ENCODE measurements around the gene CACNA1G.

DNA sequence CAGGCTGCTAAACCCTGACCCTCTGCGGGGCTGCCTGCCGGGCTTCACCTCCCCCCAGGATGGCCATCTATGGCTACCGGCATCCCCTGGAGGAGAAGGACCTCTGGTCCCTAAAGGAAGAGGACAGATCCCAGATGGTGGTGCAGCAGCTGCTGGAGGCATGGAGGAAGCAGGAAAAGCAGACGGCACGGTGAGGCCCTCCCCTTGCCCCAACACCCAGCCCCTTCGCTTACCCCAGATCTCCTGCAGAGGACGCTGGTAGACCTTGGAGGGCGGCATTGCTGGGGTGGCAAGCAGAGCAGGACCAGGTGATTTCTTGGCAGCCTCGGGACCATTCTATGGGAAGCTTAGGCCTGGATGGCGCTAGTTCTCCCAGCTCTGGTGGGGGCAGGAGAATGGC is 98.7 kb downstream of the CACNA1G start:
- TF ChIP-seq, protein P1, sequence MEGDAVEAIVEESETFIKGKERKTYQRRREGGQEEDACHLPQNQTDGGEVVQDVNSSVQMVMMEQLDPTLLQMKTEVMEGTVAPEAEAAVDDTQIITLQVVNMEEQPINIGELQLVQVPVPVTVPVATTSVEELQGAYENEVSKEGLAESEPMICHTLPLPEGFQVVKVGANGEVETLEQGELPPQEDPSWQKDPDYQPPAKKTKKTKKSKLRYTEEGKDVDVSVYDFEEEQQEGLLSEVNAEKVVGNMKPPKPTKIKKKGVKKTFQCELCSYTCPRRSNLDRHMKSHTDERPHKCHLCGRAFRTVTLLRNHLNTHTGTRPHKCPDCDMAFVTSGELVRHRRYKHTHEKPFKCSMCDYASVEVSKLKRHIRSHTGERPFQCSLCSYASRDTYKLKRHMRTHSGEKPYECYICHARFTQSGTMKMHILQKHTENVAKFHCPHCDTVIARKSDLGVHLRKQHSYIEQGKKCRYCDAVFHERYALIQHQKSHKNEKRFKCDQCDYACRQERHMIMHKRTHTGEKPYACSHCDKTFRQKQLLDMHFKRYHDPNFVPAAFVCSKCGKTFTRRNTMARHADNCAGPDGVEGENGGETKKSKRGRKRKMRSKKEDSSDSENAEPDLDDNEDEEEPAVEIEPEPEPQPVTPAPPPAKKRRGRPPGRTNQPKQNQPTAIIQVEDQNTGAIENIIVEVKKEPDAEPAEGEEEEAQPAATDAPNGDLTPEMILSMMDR (IDR thresholded peaks at IDR 0.05) = no peak
- TF ChIP-seq POLR2AphosphoS5 (IDR thresholded peaks at IDR 0.05; ENCODE audit: insufficient read depth in 1 of 2, low read depth in 1 of 2) (no peak), POLR2A (IDR thresholded peaks at IDR 0.05) (no peak)

All from vagina (tissue), 2 donors.